Neuron (in vitro differentiated cells): Measurements from ENCODE around the gene ACHE.

ENCODE experiments used
- H2AFZ ChIP-seq: one replicate; pipeline ENCODE4 v1.6.1; 2013; ENCODE audit warnings: low read depth, mild to moderate bottlenecking, inconsistent platforms, low read length, moderate library complexity
- H3K27me3 ChIP-seq: one replicate; pipeline ENCODE4 v1.6.1; 2013; ENCODE audit warnings: low read length; ENCODE audit not compliant: insufficient read depth
- H3K36me3 ChIP-seq: one replicate; pipeline ENCODE4 v1.6.1; 2013; ENCODE audit warnings: low read length; ENCODE audit not compliant: insufficient read depth
- H3K4me1 ChIP-seq: one replicate; pipeline ENCODE4 v1.6.1; 2013; ENCODE audit warnings: low read length; ENCODE audit not compliant: insufficient read depth
- H3K4me3 ChIP-seq: 2 replicates; pipeline ENCODE4 v1.5.1; 2013; ENCODE audit warnings: mild to moderate bottlenecking, low read length, moderate library complexity
- H3K9me3 ChIP-seq: one replicate; pipeline ENCODE4 v1.6.1; 2013; ENCODE audit warnings: low read length

Gene ACHE

GRCh38 chr7:100874300-100874576 lies 21.4 kb downstream of the ACHE start:
- no peaks in the 10 kb centered on the region for H3K9me3 ChIP-seq

GRCh38 chr7:100873599-100874299 lies 21.9 kb downstream of the ACHE start:
- peak overlapping the region; percentile 99 for H3K4me3 ChIP-seq
- H3K36me3 ChIP-seq, result peaks cover 41% of the 10 kb centered on the region

More at GRCh38 chr7:100874300-100874576, 21.4 kb downstream of the ACHE start:
- peaks cover 46% of the 10 kb centered on the region for H3K36me3 ChIP-seq
- H3K4me1 ChIP-seq, result peaks cover 20% of the 10 kb centered on the region
- H3K4me3 ChIP-seq, result peak overlapping the region; percentile 99
- no peaks in the 10 kb centered on the region for H3K27me3 ChIP-seq
- peak overlapping the region; percentile 11 for H2AFZ ChIP-seq

GRCh38 chr7:100867776-100868485 lies 27.8 kb downstream of the ACHE start:
- Histone ChIP-seq H3K4me3 (peak overlapping the region; percentile 79), H3K36me3 (peaks cover 15% of the 10 kb centered on the region), H3K27me3 (no peaks in the 10 kb centered on the region), H3K9me3 (no peaks in the 10 kb centered on the region), H3K4me1 (peaks cover 13% of the 10 kb centered on the region), H2AFZ (peak overlapping the region; percentile 85)

More at GRCh38 chr7:100873599-100874299, 21.9 kb downstream of the ACHE start:
- Histone ChIP-seq H3K27me3 (no peaks in the 10 kb centered on the region), H3K9me3 (no peaks in the 10 kb centered on the region), H3K4me1 (peaks cover 20% of the 10 kb centered on the region), H2AFZ (no peak overlapping the region)

- no peaks in the 10 kb centered on the region for H3K9me3 ChIP-seq
- peak within 1 kb of the TSS; percentile 85 for H2AFZ ChIP-seq
- H3K4me1 ChIP-seq, result peaks cover 13% of the 10 kb centered on the region
- H3K36me3 ChIP-seq, result peaks cover 10% of the 10 kb centered on the region
- no peaks in the 10 kb centered on the region for H3K27me3 ChIP-seq
- peak within 1 kb of the TSS; percentile 79 for H3K4me3 ChIP-seq
Measured at GRCh38 chr7:100867040-100867775, 28.5 kb downstream of the ACHE start, which contains the start of gene TRIP6. Gene TRIP6, plus strand, starts transcription at chr7:100867387. Its CDS starts 111 bp downstream, at chr7:100867498.

- H3K27me3 ChIP-seq, result no peaks in the 10 kb centered on the region
- peaks cover 13% of the 10 kb centered on the region for H3K4me1 ChIP-seq
- H3K36me3 ChIP-seq, result peaks cover 9% of the 10 kb centered on the region
- H3K4me3 ChIP-seq, result peak overlapping the region; percentile 79
- H3K9me3 ChIP-seq, result no peaks in the 10 kb centered on the region
- H2AFZ ChIP-seq, result peak overlapping the region; percentile 85
Measured at GRCh38 chr7:100866729-100867039, 29.0 kb downstream of the ACHE start.

GRCh38 chr7:100865938-100866728 lies 29.6 kb downstream of the ACHE start:
- Histone ChIP-seq H3K4me1 (peaks cover 13% of the 10 kb centered on the region), H3K27me3 (no peaks in the 10 kb centered on the region), H3K4me3 (peak overlapping the region; percentile 79), H3K36me3 (peaks cover 11% of the 10 kb centered on the region), H2AFZ (no peak overlapping the region), H3K9me3 (no peaks in the 10 kb centered on the region)

- Histone ChIP-seq H3K4me3 (no peak overlapping the region), H3K36me3 (peaks cover 13% of the 10 kb centered on the region), H3K9me3 (no peaks in the 10 kb centered on the region), H3K4me1 (peaks cover 13% of the 10 kb centered on the region), H2AFZ (no peak overlapping the region), H3K27me3 (no peaks in the 10 kb centered on the region)
Measured at GRCh38 chr7:100865372-100865911, 30.2 kb downstream of the ACHE start.

GRCh38 chr7:100864263-100864845 lies 31.3 kb downstream of the ACHE start:
- Histone ChIP-seq H2AFZ (no peak overlapping the region), H3K4me3 (no peak overlapping the region), H3K27me3 (no peaks in the 10 kb centered on the region), H3K4me1 (peaks cover 13% of the 10 kb centered on the region), H3K36me3 (peaks cover 15% of the 10 kb centered on the region), H3K9me3 (no peaks in the 10 kb centered on the region)

- Histone ChIP-seq H3K36me3 (peaks cover 15% of the 10 kb centered on the region), H3K27me3 (no peaks in the 10 kb centered on the region), H3K4me1 (peaks cover 13% of the 10 kb centered on the region), H3K4me3 (no peak overlapping the region), H3K9me3 (no peaks in the 10 kb centered on the region), H2AFZ (no peak overlapping the region)
Measured at GRCh38 chr7:100863406-100863950, 32.2 kb downstream of the ACHE start.

- peaks cover 15% of the 10 kb centered on the region for H3K36me3 ChIP-seq
- peaks cover 3% of the 10 kb centered on the region for H3K4me1 ChIP-seq
- no peak overlapping the region for H2AFZ ChIP-seq
- no peak overlapping the region for H3K4me3 ChIP-seq
- H3K9me3 ChIP-seq, result no peaks in the 10 kb centered on the region
- H3K27me3 ChIP-seq, result no peaks in the 10 kb centered on the region
Measured at GRCh38 chr7:100861616-100861985, 34.1 kb downstream of the ACHE start.

- no peaks in the 10 kb centered on the region for H3K9me3 ChIP-seq
- H3K27me3 ChIP-seq, result no peaks in the 10 kb centered on the region
- H3K4me1 ChIP-seq, result no peaks in the 10 kb centered on the region
- no peak overlapping the region for H2AFZ ChIP-seq
- H3K4me3 ChIP-seq, result no peak overlapping the region
- peaks cover 15% of the 10 kb centered on the region for H3K36me3 ChIP-seq
Measured at GRCh38 chr7:100860702-100861615, 34.7 kb downstream of the ACHE start.
